Heart left ventricle (tissue), 16 donors: Measurements from ENCODE around the gene PRRG2. TPM values are rescaled to one million over a fixed set of nuclear protein-coding genes. Genes with fewer than 3 reads are reported as not detected.

ENCODE experiments used
- ATAC-seq, 4 donors: fragments of 200-7000 bp; cut with Tn5 transposase; one replicate each; pipeline ENCODE4 v1.9.1; 2020 to 2022; ENCODE audit warnings: moderate library complexity in 4 of 4, mild to moderate bottlenecking in 3 of 4, moderate number of reproducible peaks in 1 of 4
- DNase-seq, 5 donors: peaks; one replicate each; pipeline ENCODE4 v3.0.0-alpha.2; 2020
- H3K27ac ChIP-seq, 12 donors: fragments of 200-600 bp; sonication (generic) in 4 of 12; one replicate each; pipeline versions ENCODE4 v1.5.0 to v1.8.0; 2016 to 2022; ENCODE audit warnings: mild to moderate bottlenecking in 2 of 12
- H3K27me3 ChIP-seq, 9 donors: fragments of 200-600 bp; sonication (generic) in 2 of 9; one replicate each; pipeline versions ENCODE4 v1.5.1 to v1.8.0; 2016 to 2022; ENCODE audit warnings: mild to moderate bottlenecking in 3 of 9
- H3K36me3 ChIP-seq, 9 donors: fragments of 200-600 bp; sonication (generic) in 2 of 9; one replicate each; pipeline versions ENCODE4 v1.5.0 to v1.8.0; 2018 to 2022; ENCODE audit warnings: mild to moderate bottlenecking in 2 of 9
- H3K4me1 ChIP-seq, 12 donors: fragments of 200-600 bp; sonication (generic) in 4 of 12; one replicate each; pipeline versions ENCODE4 v1.5.0 to v1.8.0; 2016 to 2022; ENCODE audit warnings: mild to moderate bottlenecking in 3 of 12
- H3K4me3 ChIP-seq, 12 donors: fragments of 200-600 bp; sonication (generic) in 4 of 12; one replicate each; pipeline versions ENCODE4 v1.5.0 to v1.8.0; 2017 to 2022; ENCODE audit warnings: mild to moderate bottlenecking in 9 of 12, moderate library complexity in 4 of 12
- H3K9me3 ChIP-seq, 12 donors: fragments of 200-600 bp; sonication (generic) in 4 of 12; one replicate each; pipeline versions ENCODE4 v1.5.0 to v1.8.0; 2016 to 2022; ENCODE audit warnings: mild to moderate bottlenecking in 1 of 12
- POLR2A ChIP-seq, 2 donors: fragments of 450-650 bp; IDR thresholded peaks; one replicate each; pipeline ENCODE4 v1.6.1; 2017; ENCODE audit warnings: antibody characterized with exemption in 2 of 2, mild to moderate bottlenecking in 2 of 2, moderate library complexity in 2 of 2
- WGBS, 4 donors: extraction: QIAGEN DNeasy Blood & Tissue Kit in 2 of 4; methylation state at CpG; one replicate each; pipeline versions ENCODE4 v1.1.5 to v1.1.7; 2013 to 2018; 5-methylcytosine and 5-hydroxymethylcytosine counted together
- intact Hi-C, 10 donors: fragments of 100-400 bp; cut with DNase I; formaldehyde crosslinking; loops; one replicate each; pipeline versions ENCODE4 v1.11.1 to v1.14.2; 2022
- polyA plus RNA-seq, 2 donors: library from polyadenylated mRNA; stranded (reverse); fragments of 200-250 nt; gene quantifications; one replicate each; pipeline ENCODE4 v1.2.3, GENCODE V29; 2013
- total RNA-seq, 9 donors: library from RNA; depleted of rRNA in 2 of 9; stranded (reverse); fragments of >200 nt in 2 of 9; fragmentation: NEBNext Ultra II Directional in 3 of 9; extraction: Animal tissue kit (Norgen Biotek cat#: 25700) in 3 of 9; gene quantifications; one replicate each; pipeline versions ENCODE4 v1.1.0 to v1.2.4, GENCODE V29; 2016 to 2023
- TF ChIP-seq, protein P1 (sequence below), 12 donors: fragments of 200-600 bp; sonication (generic) in 4 of 12; IDR thresholded peaks; one replicate each; pipeline versions ENCODE4 v1.5.0 to v1.8.0; 2018 to 2022; ENCODE audit warnings: antibody characterized with exemption in 12 of 12, mild to moderate bottlenecking in 5 of 12
- donor health status: ischemic (EF 13 %, LVEDD 7.1; RV severe dilation, severe dysfunction).
- donor health status: healthy with polysubstance abuse.
- donor health status: DM: no; HTN: yes; CAD: no.
- donor health status: DM: no; HTN: no; CAD: no.
- donor health status: ischemic (EF 25% LVEDD 6.9; RV normal size, moderate dysfunction).
- donor health status: ischemic (EF 25% LVEDD 5.7; RV mildly dilated, moderate dysfunction).
- donor health status: healthy.
- donor health status: DM: yes; HTN: yes; CAD: no.
- donor health status: ischemic (EF 35%, LVEDD 5.7; RV mildly dilated, moderate dysfunction).
- donor health status: nonischemic (EF 11% LVEDD 7.7; RV severe dilation, severe dysfunction).
- donor health status: DM: yes; HTN: yes; CAD: no.
- donor health status: PGD.
- donor health status: ischemic (EF 29% LVEDD 5.4; RV normal size, mild dysfunction).
- donor health status: nonischemic (EF 23%, LVEDD 6.1; RV moderate dilation, normal function).

PRRG2 gene
- total and polyA plus RNA-seq, 11 donors, result 0.27 to 3.2 (median 0.88) TPM; not detected in 1

DNA sequence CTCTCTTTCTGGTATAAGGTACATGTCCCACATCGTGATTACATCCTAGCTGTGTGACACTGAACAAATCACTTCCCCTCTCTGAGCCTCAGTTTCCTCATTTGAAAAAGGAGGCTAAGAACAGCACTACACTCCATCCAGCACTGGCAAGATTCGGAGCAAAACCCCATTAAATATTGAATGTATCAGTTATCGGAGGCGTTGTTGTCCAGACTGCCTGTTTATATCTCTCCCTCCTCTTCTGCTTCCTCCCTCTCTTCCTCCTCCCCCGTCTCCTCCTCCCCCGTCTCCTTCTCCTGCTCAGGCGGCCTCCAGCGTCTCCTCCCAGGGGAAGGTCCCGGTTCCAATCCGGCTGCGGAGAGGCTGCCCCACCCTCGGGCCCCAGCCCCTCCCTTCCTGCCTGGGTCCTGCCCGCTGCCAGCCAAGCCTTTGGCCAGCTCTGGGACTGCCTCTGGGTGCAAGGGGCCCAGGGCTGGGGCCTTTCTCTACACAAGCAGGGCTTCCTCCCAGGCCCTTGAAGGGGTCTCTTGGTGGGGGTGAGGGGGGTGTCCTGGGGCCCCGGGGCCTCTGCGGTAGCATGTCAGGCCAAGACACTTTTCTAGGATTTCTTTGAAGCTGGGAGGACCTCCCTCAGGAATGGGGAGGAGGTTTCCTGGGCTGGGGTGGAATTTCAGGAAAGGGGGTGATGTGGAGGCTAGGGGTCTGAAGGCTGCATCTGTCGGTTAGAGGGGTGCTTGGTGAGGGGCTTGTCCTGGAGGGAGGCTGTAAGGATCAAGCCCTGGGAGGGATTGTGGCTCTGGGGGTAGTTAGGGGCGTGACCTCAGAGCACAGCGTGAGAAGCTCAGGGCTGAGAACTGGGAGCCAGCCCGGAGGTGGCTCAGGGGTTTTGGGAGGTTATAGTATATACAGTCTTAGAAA lies 57.0 kb downstream of the PRRG2 start:
- TF ChIP-seq POLR2A (IDR thresholded peaks at IDR 0.05), result peak in 1 of 2 donors; percentile 60
- TF ChIP-seq, protein P1, sequence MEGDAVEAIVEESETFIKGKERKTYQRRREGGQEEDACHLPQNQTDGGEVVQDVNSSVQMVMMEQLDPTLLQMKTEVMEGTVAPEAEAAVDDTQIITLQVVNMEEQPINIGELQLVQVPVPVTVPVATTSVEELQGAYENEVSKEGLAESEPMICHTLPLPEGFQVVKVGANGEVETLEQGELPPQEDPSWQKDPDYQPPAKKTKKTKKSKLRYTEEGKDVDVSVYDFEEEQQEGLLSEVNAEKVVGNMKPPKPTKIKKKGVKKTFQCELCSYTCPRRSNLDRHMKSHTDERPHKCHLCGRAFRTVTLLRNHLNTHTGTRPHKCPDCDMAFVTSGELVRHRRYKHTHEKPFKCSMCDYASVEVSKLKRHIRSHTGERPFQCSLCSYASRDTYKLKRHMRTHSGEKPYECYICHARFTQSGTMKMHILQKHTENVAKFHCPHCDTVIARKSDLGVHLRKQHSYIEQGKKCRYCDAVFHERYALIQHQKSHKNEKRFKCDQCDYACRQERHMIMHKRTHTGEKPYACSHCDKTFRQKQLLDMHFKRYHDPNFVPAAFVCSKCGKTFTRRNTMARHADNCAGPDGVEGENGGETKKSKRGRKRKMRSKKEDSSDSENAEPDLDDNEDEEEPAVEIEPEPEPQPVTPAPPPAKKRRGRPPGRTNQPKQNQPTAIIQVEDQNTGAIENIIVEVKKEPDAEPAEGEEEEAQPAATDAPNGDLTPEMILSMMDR (IDR thresholded peaks at IDR 0.05), result no peak
- H3K4me3 ChIP-seq, result peak overlapping the region; percentile 18 to 100 (median 92)
- H3K27ac ChIP-seq, result peak overlapping the region; percentile 96 to 100 (median 99)
- H3K27me3 ChIP-seq, result no peaks in the 10 kb centered on the region
- peak in 3 of 4 donors; percentile 7 to 17 (median 13) for ATAC-seq
- H3K9me3 ChIP-seq, result no peaks in the 10 kb centered on the region
- 9 to 18% (median 12%) methylated on average over 18 to 19 of the region's 19 CpGs for WGBS, 4 donors
- intact Hi-C loops, result loop anchor here in 7 of 10 donors (2.0 to 5.0 kb wide), 4 partner anchors 41 to 47 kb away; partner anchors contain the start of gene PRR12 (in 5 of the 7)
- peaks cover under 1 to 57% (median 41%) of the 10 kb centered on the region in 12 donors for H3K4me1 ChIP-seq
- DNase-seq, result peak; percentile 92 to 95 (median 94)
- peaks cover 0 to 23% (median 12%) of the 10 kb centered on the region in 9 donors for H3K36me3 ChIP-seq

DNA sequence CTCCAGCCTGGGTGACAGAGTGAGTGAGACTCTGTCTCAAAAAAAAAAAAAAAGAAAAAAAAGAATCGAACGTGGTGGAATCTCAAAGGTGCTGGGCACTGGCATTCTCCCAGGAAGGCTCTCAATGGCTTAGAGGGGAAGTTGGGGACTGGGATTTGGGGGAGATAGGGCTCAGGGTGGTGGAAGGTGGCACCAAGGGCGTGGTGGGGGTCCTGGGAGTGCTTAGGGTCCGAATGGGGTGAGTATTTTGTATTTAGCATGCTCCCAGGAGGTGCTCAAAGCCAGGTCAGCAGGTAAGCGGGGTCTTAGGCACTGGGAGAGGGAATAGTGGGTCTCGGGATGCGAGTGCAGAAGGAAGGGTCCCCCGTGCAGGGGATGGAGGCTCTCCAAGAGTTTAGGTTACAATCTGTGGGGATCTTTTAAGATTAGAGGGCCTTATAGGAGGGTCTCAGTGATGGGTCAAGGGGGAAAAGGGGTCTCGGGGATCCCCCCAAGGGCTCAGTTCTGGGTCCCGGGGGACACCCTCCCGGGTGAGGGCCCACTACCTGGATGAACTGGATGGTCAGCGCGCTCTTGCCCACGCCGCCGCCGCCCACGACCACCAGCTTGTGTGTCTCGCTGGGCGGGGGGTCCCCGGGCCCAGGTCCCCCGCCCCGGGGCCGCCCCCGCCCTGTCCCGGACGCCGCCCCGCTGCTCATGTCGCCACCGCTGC lies 58.4 kb downstream of the PRRG2 start:
- peaks cover 0 to 20% (median 12%) of the 10 kb centered on the region in 9 donors for H3K36me3 ChIP-seq
- DNase-seq (peak in 1 of 5 donors; percentile 44), ATAC-seq (no peak)
- WGBS, 4 donors, result 3 to 6% (median 5%) methylated on average over 17 to 31 of the region's 31 CpGs
- H3K4me3 ChIP-seq, result peak overlapping the region; percentile 77 to 100 (median 92)
- H3K27ac ChIP-seq, result peak overlapping the region; percentile 96 to 100 (median 99)
- peaks cover 3 to 72% (median 52%) of the 10 kb centered on the region in 12 donors for H3K4me1 ChIP-seq
- H3K27me3 ChIP-seq, result no peaks in the 10 kb centered on the region
- TF ChIP-seq, protein P1 (IDR thresholded peaks at IDR 0.05), result no peak
- peak; percentile 37 to 82 for TF ChIP-seq POLR2A (IDR thresholded peaks at IDR 0.05)
- intact Hi-C loops, result loop anchor here (1.0 to 10.0 kb wide), 11 partner anchors 37 to 1015 kb away; partner anchors contain the start of genes PRR12 (in 6 of the 10), ALDH16A1 (in 1 of the 10), PIH1D1 (in 1 of the 10) and PRMT1 (in 1 of the 10)
- no peaks in the 10 kb centered on the region for H3K9me3 ChIP-seq

DNA sequence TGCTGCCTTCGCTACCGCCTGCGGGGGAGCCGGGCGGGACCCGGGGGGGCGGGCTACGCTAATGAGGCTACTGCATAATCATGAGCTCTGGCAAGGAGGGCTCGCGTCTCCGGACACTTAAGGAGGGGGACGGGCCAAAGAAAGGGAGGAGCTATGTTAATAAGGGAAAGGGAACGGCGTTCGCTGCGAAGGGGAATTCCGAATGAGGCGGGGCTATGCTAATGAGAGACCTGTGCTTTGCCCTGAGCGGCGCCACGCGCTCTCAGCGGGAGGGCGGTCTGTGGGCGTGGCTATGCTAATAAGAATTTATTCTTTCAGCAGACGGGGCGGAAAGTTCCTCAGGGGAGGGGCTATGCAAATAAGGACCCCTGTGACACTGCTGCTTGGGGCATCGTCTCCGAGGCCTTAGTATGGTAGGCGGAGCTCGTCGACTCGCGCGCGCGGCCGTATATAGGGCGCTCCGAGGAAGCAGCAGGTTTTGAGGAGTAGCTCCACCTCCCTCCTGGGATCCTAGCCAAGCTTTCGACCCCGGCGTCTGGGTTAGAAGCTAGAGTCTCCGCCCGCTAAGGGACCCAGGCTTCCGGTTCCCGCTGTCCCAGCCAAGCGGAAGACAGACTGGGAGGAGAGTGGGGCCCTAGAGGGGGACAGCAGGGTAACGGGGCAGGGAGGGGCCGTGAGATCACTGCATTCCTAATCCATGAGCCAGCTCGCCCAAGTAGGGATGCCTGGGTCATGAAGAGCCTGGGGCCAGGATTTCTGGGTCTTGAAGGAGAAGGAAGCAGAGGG lies 59.2 kb downstream of the PRRG2 start, which contains the start of gene RRAS:
RRAS (minus strand) TSS at position 31 of the 786 bp plus-strand sequence. CDS start 45 bp downstream, outside the sequence.
- no peaks in the 10 kb centered on the region for H3K9me3 ChIP-seq
- peaks cover 3 to 77% (median 53%) of the 10 kb centered on the region in 12 donors for H3K4me1 ChIP-seq
- peaks cover 0 to 17% (median 9%) of the 10 kb centered on the region in 9 donors for H3K36me3 ChIP-seq
- peak within 1 kb of the TSS; percentile 77 to 100 (median 92) for H3K4me3 ChIP-seq
- DNase-seq, result peak; percentile 99 to 100 (median 100)
- peak; percentile 75 to 81 (median 78) for ATAC-seq
- peak within 1 kb of the TSS; percentile 98 to 100 (median 100) for H3K27ac ChIP-seq
- TF ChIP-seq, protein P1 (IDR thresholded peaks at IDR 0.05), result no peak
- peak; percentile 43 to 83 for TF ChIP-seq POLR2A (IDR thresholded peaks at IDR 0.05)
- no peaks in the 10 kb centered on the region for H3K27me3 ChIP-seq
- intact Hi-C loops, result loop anchor here in 4 of 10 donors (1.0 to 10.0 kb wide), 8 partner anchors 36 to 1016 kb away; partner anchors contain the start of genes ALDH16A1 (in 1 of the 4), PIH1D1 (in 1 of the 4), PRMT1 (in 1 of the 4) and PRR12 (in 1 of the 4)
- WGBS, 4 donors, result 0 to 1% (median 1%) methylated on average over 47 to 51 of the region's 51 CpGs

Other genes with a start within 250 kb of the PRRG2 start
- 10 to 100 TPM in 2 of 9 donors, 1 to 10 TPM in 7; 1.4 to 45.2 (median 4.2) TPM for gene CD37, start 245.9 kb upstream of the PRRG2 start, total RNA-seq
- 1 to 10 TPM; 3.3 to 3.9 TPM for gene CD37, start 245.9 kb upstream of the PRRG2 start, polyA plus RNA-seq
- gene TEAD2, start 218.9 kb upstream of the PRRG2 start, total RNA-seq, result 10 to 100 TPM; 31.1 to 77.2 (median 54.3) TPM
- gene TEAD2, start 218.9 kb upstream of the PRRG2 start, polyA plus RNA-seq, result 10 to 100 TPM; 44.9 to 52.2 TPM
- under 1 TPM in 1 of 9 donors, not detected in 8; 0.51 TPM for gene DKKL1, start 217.4 kb upstream of the PRRG2 start, total RNA-seq
- under 1 TPM in 1 of 2 donors, not detected in 1; 0.24 TPM for gene DKKL1, start 217.4 kb upstream of the PRRG2 start, polyA plus RNA-seq
- gene KASH5, start 193.1 kb upstream of the PRRG2 start, total RNA-seq, result not detected
- gene KASH5, start 193.1 kb upstream of the PRRG2 start, polyA plus RNA-seq, result not detected
- gene PTH2, start 157.9 kb upstream of the PRRG2 start, total RNA-seq, result not detected
- not detected for gene PTH2, start 157.9 kb upstream of the PRRG2 start, polyA plus RNA-seq
- not detected for gene GFY, start 155.9 kb upstream of the PRRG2 start, total RNA-seq
- gene GFY, start 155.9 kb upstream of the PRRG2 start, polyA plus RNA-seq, result under 1 TPM in 1 of 2 donors, not detected in 1; 0.12 TPM
- 1 to 10 TPM in 4 of 9 donors, under 1 TPM in 5; 0.46 to 1.6 (median 0.89) TPM for gene SLC17A7, start 139.8 kb upstream of the PRRG2 start, total RNA-seq
- gene SLC17A7, start 139.8 kb upstream of the PRRG2 start, polyA plus RNA-seq, result 1 to 10 TPM in 1 of 2 donors, under 1 TPM in 1; 0.64 to 1.1 TPM
- gene PIH1D1, start 129.5 kb upstream of the PRRG2 start, total RNA-seq, result 10 to 100 TPM; 16.3 to 49.9 (median 31.1) TPM
- gene PIH1D1, start 129.5 kb upstream of the PRRG2 start, polyA plus RNA-seq, result 10 to 100 TPM; 22.6 to 57.6 TPM
- 10 to 100 TPM in 2 of 9 donors, 1 to 10 TPM in 7; 3.4 to 18.6 (median 8.5) TPM for gene ALDH16A1, start 128.1 kb upstream of the PRRG2 start, total RNA-seq
- 10 to 100 TPM in 1 of 2 donors, 1 to 10 TPM in 1; 7.3 to 11.7 TPM for gene ALDH16A1, start 128.1 kb upstream of the PRRG2 start, polyA plus RNA-seq
- gene FLT3LG, start 107.1 kb upstream of the PRRG2 start, total RNA-seq, result 10 to 100 TPM in 1 of 9 donors, 1 to 10 TPM in 8; 1.7 to 13.4 (median 2.4) TPM
- gene FLT3LG, start 107.1 kb upstream of the PRRG2 start, polyA plus RNA-seq, result 1 to 10 TPM; 2.9 to 5.5 TPM
- 1,000 to 10,000 TPM in 8 of 9 donors, 100 to 1,000 TPM in 1; 876 to 1,739 (median 1,261) TPM for gene RPL13A, start 93.7 kb upstream of the PRRG2 start, total RNA-seq
- 1,000 to 10,000 TPM; 1,194 to 2,850 TPM for gene RPL13A, start 93.7 kb upstream of the PRRG2 start, polyA plus RNA-seq
- gene RPS11, start 84.9 kb upstream of the PRRG2 start, total RNA-seq, result 1,000 to 10,000 TPM in 5 of 9 donors, 100 to 1,000 TPM in 4; 778 to 1,895 (median 1,011) TPM
- 1,000 to 10,000 TPM; 2,258 to 2,723 TPM for gene RPS11, start 84.9 kb upstream of the PRRG2 start, polyA plus RNA-seq
- 100 to 1,000 TPM in 2 of 9 donors, 10 to 100 TPM in 7; 57.3 to 317 (median 69.2) TPM for gene FCGRT, start 68.7 kb upstream of the PRRG2 start, total RNA-seq
- 10 to 100 TPM; 46.7 to 54.6 TPM for gene FCGRT, start 68.7 kb upstream of the PRRG2 start, polyA plus RNA-seq
- gene RCN3, start 53.3 kb upstream of the PRRG2 start, total RNA-seq, result 10 to 100 TPM in 4 of 9 donors, 1 to 10 TPM in 5; 3.8 to 50.8 (median 9.6) TPM
- 10 to 100 TPM; 16.3 to 16.8 TPM for gene RCN3, start 53.3 kb upstream of the PRRG2 start, polyA plus RNA-seq
- gene NOSIP, start 760 bp upstream of the PRRG2 start, total RNA-seq, result 10 to 100 TPM; 37.3 to 67.2 (median 46.3) TPM
- 10 to 100 TPM; 65.5 to 91.3 TPM for gene NOSIP, start 760 bp upstream of the PRRG2 start, polyA plus RNA-seq
- 10 to 100 TPM; 10.9 to 20.0 (median 15.5) TPM for gene PRR12, start 9.9 kb downstream of the PRRG2 start, total RNA-seq
- gene PRR12, start 9.9 kb downstream of the PRRG2 start, polyA plus RNA-seq, result 10 to 100 TPM in 1 of 2 donors, 1 to 10 TPM in 1; 8.0 to 13.6 TPM
- gene RRAS, start 58.8 kb downstream of the PRRG2 start, total RNA-seq, result 100 to 1,000 TPM in 7 of 9 donors, 10 to 100 TPM in 2; 64.4 to 149 (median 110) TPM
- gene RRAS, start 58.8 kb downstream of the PRRG2 start, polyA plus RNA-seq, result 100 to 1,000 TPM; 133 to 177 TPM
- gene SCAF1, start 60.9 kb downstream of the PRRG2 start, total RNA-seq, result 10 to 100 TPM; 24.5 to 52.8 (median 46.3) TPM
- gene SCAF1, start 60.9 kb downstream of the PRRG2 start, polyA plus RNA-seq, result 10 to 100 TPM; 26.9 to 28.2 TPM
- 10 to 100 TPM; 23.1 to 55.7 (median 30.5) TPM for gene IRF3, start 84.5 kb downstream of the PRRG2 start, total RNA-seq
- gene IRF3, start 84.5 kb downstream of the PRRG2 start, polyA plus RNA-seq, result 10 to 100 TPM; 35.1 to 68.0 TPM
- 10 to 100 TPM in 5 of 9 donors, 1 to 10 TPM in 4; 5.9 to 15.9 (median 10.0) TPM for gene BCL2L12, start 84.6 kb downstream of the PRRG2 start, total RNA-seq
- 10 to 100 TPM; 14.2 to 18.6 TPM for gene BCL2L12, start 84.6 kb downstream of the PRRG2 start, polyA plus RNA-seq
- 100 to 1,000 TPM; 106 to 170 (median 124) TPM for gene PRMT1, start 96.0 kb downstream of the PRRG2 start, total RNA-seq
- 100 to 1,000 TPM; 113 to 283 TPM for gene PRMT1, start 96.0 kb downstream of the PRRG2 start, polyA plus RNA-seq
- gene ADM5, start 108.3 kb downstream of the PRRG2 start, total RNA-seq, result 1 to 10 TPM in 1 of 9 donors, under 1 TPM in 7, not detected in 1; 0.14 to 1.6 (median 0.48) TPM
- gene ADM5, start 108.3 kb downstream of the PRRG2 start, polyA plus RNA-seq, result under 1 TPM; 0.58 to 0.76 TPM
- 1 to 10 TPM in 8 of 9 donors, under 1 TPM in 1; 1.00 to 6.0 (median 2.2) TPM for gene CPT1C, start 109.8 kb downstream of the PRRG2 start, total RNA-seq
- 1 to 10 TPM; 3.0 to 3.1 TPM for gene CPT1C, start 109.8 kb downstream of the PRRG2 start, polyA plus RNA-seq
- under 1 TPM in 6 of 9 donors, not detected in 3; 0.23 to 0.77 (median 0.34) TPM for gene TSKS, start 182.0 kb downstream of the PRRG2 start, total RNA-seq
- under 1 TPM; 0.49 to 0.72 TPM for gene TSKS, start 182.0 kb downstream of the PRRG2 start, polyA plus RNA-seq
- gene AP2A1, start 185.7 kb downstream of the PRRG2 start, total RNA-seq, result 100 to 1,000 TPM in 1 of 9 donors, 10 to 100 TPM in 8; 53.6 to 152 (median 70.5) TPM
- 100 to 1,000 TPM in 1 of 2 donors, 10 to 100 TPM in 1; 33.4 to 115 TPM for gene AP2A1, start 185.7 kb downstream of the PRRG2 start, polyA plus RNA-seq
- gene FUZ, start 232.0 kb downstream of the PRRG2 start, total RNA-seq, result 10 to 100 TPM; 12.7 to 29.1 (median 16.2) TPM
- gene FUZ, start 232.0 kb downstream of the PRRG2 start, polyA plus RNA-seq, result 10 to 100 TPM; 14.3 to 24.3 TPM
- 100 to 1,000 TPM in 1 of 9 donors, 10 to 100 TPM in 8; 45.8 to 119 (median 54.7) TPM for gene MED25, start 237.0 kb downstream of the PRRG2 start, total RNA-seq
- gene MED25, start 237.0 kb downstream of the PRRG2 start, polyA plus RNA-seq, result 10 to 100 TPM; 44.1 to 60.2 TPM